HCT116 (cell line): ENCODE data around the gene ABHD17C. TPM values are rescaled to one million over a fixed set of nuclear protein-coding genes. Genes with fewer than 3 reads are reported as not detected.

ENCODE experiments used
- ATAC-seq: fragments of 200-7000 bp; cut with Tn5 transposase; 2 replicates; pipeline ENCODE4 v1.9.1; 2020; ENCODE audit warnings: mild to moderate bottlenecking, moderate library complexity
- BruUV-seq: library from RNA; stranded (reverse); fragments of 400-500 nt; replicated peaks from 2 replicates; lab custom pipeline; 2021; lab: Mats Ljungman, UMichigan
- CTCF ChIA-PET: fragments of 300-600 bp; sonication (Branson Sonifier 250); formaldehyde crosslinking; loops from one replicate; lab custom pipeline; 2021; ENCODE audit warnings: antibody characterized with exemption; lab: Charles Lee
- POLR2A ChIA-PET: fragments of 300-600, 350-600 bp; sonication (Branson Sonifier 250); formaldehyde crosslinking; loops from one replicate; lab custom pipeline; 2021; ENCODE audit warnings: antibody characterized with exemption; lab: Charles Lee
- RAD21 ChIA-PET, 2 experiments: fragments of 300-600 bp; sonication (Branson Sonifier 250); formaldehyde crosslinking; loops; one replicate each; lab custom pipeline; 2023; ENCODE audit warnings: low total read pairs in 2 of 2; ENCODE audit not compliant: uncharacterized antibody in 2 of 2, unreplicated experiment in 2 of 2, low non-redundant PET in 1 of 2; lab: Charles Lee
- DNase-seq: peaks from one replicate; pipeline ENCODE4 v3.0.0-alpha.2; 2010; ENCODE audit warnings: low read depth, low spot score
- H2AFZ ChIP-seq: fragments of 200-600 bp; shearing (Covaris generic), sonication (generic); 2 replicates; pipeline ENCODE4 v1.6.1; 2017; ENCODE audit warnings: low read depth, mixed run types, mixed read lengths, antibody characterized with exemption, low read length; ENCODE audit not compliant: poor library complexity, severe bottlenecking
- H3K27ac ChIP-seq: 2 replicates; pipeline ENCODE4 v1.5.1; 2012; ENCODE audit warnings: low read depth, low read length
- H3K27me3 ChIP-seq: fragments of 200-600 bp; sonication (generic); 2 replicates; pipeline ENCODE4 v1.6.1; 2016; ENCODE audit warnings: mixed run types, low read length, mixed read lengths; ENCODE audit not compliant: insufficient read depth
- H3K36me3 ChIP-seq, 2 experiments: fragments of 200-500 bp in 1 of 2; fragments of 200-600 bp in 1 of 2; sonication (Bioruptor generic) in 1 of 2; sonication (generic) in 1 of 2; 2 replicates each; pipeline versions ENCODE4 v1.5.1 to v1.6.1; 2014 to 2016; ENCODE audit warnings: low read length in 2 of 2, inconsistent platforms in 1 of 2, mixed read lengths in 1 of 2, mixed run types in 1 of 2; ENCODE audit not compliant: insufficient read depth in 2 of 2, control insufficient read depth in 1 of 2
- H3K4me1 ChIP-seq, 2 experiments: fragments of 200-600 bp in 1 of 2; sonication (generic) in 1 of 2; 2 replicates each; pipeline versions ENCODE4 v1.5.1 to v1.6.1; 2012 to 2017; ENCODE audit warnings: low read length in 2 of 2, inconsistent platforms in 1 of 2, mild to moderate bottlenecking in 1 of 2, mixed read lengths in 1 of 2, mixed run types in 1 of 2, moderate library complexity in 1 of 2; ENCODE audit not compliant: insufficient read depth in 2 of 2, control insufficient read depth in 1 of 2
- H3K4me2 ChIP-seq: fragments of 200-600 bp; sonication (generic); 2 replicates; pipeline ENCODE4 v1.6.1; 2017; ENCODE audit warnings: mixed run types, low read length, mixed read lengths
- H3K4me3 ChIP-seq, 2 experiments: fragments of 200-600 bp in 1 of 2; sonication (generic) in 1 of 2; replicated peaks in 1 of 2; 2 replicates each; pipeline ENCODE4 v1.5.1; 2011 to 2016; ENCODE audit warnings: low read length in 2 of 2, control low read depth in 1 of 2, low read depth in 1 of 2, mild to moderate bottlenecking in 1 of 2, mixed read lengths in 1 of 2, mixed run types in 1 of 2
- H3K79me2 ChIP-seq: fragments of 200-600 bp; sonication (generic); 2 replicates; pipeline ENCODE4 v1.6.1; 2017; ENCODE audit warnings: mild to moderate bottlenecking, mixed run types, low read length, moderate library complexity, mixed read lengths; ENCODE audit not compliant: insufficient read depth
- H3K9ac ChIP-seq: fragments of 200-600 bp; sonication (generic); 2 replicates; pipeline ENCODE4 v1.6.1; 2016; ENCODE audit warnings: low read length, mixed read lengths
- H3K9me2 ChIP-seq: fragments of 200-600 bp; sonication (generic), shearing (Covaris generic); 2 replicates; pipeline ENCODE4 v1.6.1; 2017; ENCODE audit warnings: mixed run types, mild to moderate bottlenecking, moderate library complexity; ENCODE audit not compliant: insufficient read depth
- H3K9me3 ChIP-seq, 2 experiments: fragments of 200-500 bp in 1 of 2; fragments of 200-600 bp in 1 of 2; sonication (Bioruptor generic) in 1 of 2; sonication (generic) in 1 of 2; 2 replicates each; pipeline ENCODE4 v1.6.1; 2014 to 2017; ENCODE audit warnings: low read length in 2 of 2, mixed read lengths in 2 of 2, inconsistent platforms in 1 of 2, low read depth in 1 of 2, mild to moderate bottlenecking in 1 of 2, mixed run types in 1 of 2, moderate library complexity in 1 of 2; ENCODE audit not compliant: control insufficient read depth in 1 of 2, insufficient read depth in 1 of 2
- H4K20me1 ChIP-seq: fragments of 200-600 bp; sonication (generic), shearing (Covaris generic); 2 replicates; pipeline ENCODE4 v1.6.1; 2017; ENCODE audit warnings: mixed run types, mild to moderate bottlenecking, moderate library complexity; ENCODE audit not compliant: insufficient read depth
- ATF3 ChIP-seq: IDR thresholded peaks from 2 replicates; pipeline ENCODE4 v1.6.1; 2012
- CBX3 ChIP-seq: IDR thresholded peaks from 2 replicates; pipeline ENCODE4 v1.6.1; 2012; ENCODE audit warnings: low read depth
- CEBPB ChIP-seq: IDR thresholded peaks from 2 replicates; pipeline ENCODE4 v1.6.1; 2012; ENCODE audit warnings: low read depth
- EGR1 ChIP-seq: IDR thresholded peaks from 2 replicates; pipeline ENCODE4 v1.6.1; 2012; ENCODE audit warnings: low read depth
- ELF1 ChIP-seq: IDR thresholded peaks from 2 replicates; pipeline ENCODE4 v1.6.1; 2012; ENCODE audit warnings: low read depth, borderline replicate concordance
- EZH2phosphoT487 ChIP-seq: fragments of 200-600 bp; IDR thresholded peaks from 2 replicates; pipeline ENCODE4 v1.6.1; 2018; ENCODE audit warnings: antibody characterized with exemption, borderline replicate concordance
- FOSL1 ChIP-seq: IDR thresholded peaks from 2 replicates; pipeline ENCODE4 v1.6.1; 2012; ENCODE audit warnings: low read depth
- JUND ChIP-seq: IDR thresholded peaks from 2 replicates; pipeline ENCODE4 v1.6.1; 2012
- RAD21 ChIP-seq: IDR thresholded peaks from 2 replicates; pipeline ENCODE4 v1.6.1; 2012; ENCODE audit warnings: low read depth, mild to moderate bottlenecking
- SIN3A ChIP-seq: IDR thresholded peaks from 2 replicates; pipeline ENCODE4 v1.6.1; 2012; ENCODE audit warnings: low read depth
- SP1 ChIP-seq: IDR thresholded peaks from 2 replicates; pipeline ENCODE4 v1.6.1; 2012; ENCODE audit warnings: low read depth
- SRF ChIP-seq: IDR thresholded peaks from 2 replicates; pipeline ENCODE4 v1.6.1; 2012; ENCODE audit warnings: low read depth
- YY1 ChIP-seq: IDR thresholded peaks from 2 replicates; pipeline ENCODE4 v1.6.1; 2011; ENCODE audit warnings: low read length, low read depth, moderate library complexity, mild to moderate bottlenecking; ENCODE audit not compliant: insufficient replicate concordance; ENCODE audit errors: extremely low read depth
- ZFX ChIP-seq: fragments of 450-650 bp; IDR thresholded peaks from 2 replicates; pipeline ENCODE4 v1.6.1; 2017
- ZNF274 ChIP-seq: fragments of 200-500 bp; sonication (Bioruptor generic); IDR thresholded peaks from 2 replicates; pipeline ENCODE4 v1.6.1; 2014; ENCODE audit warnings: mild to moderate bottlenecking, low read depth, low read length, inconsistent platforms
- intact Hi-C: fragments of 100-400 bp; cut with micrococcal nuclease; formaldehyde crosslinking; loops from 2 replicates; pipeline ENCODE4 v1.10.0; 2022
- total RNA-seq: library from RNA; stranded (reverse); gene quantifications from one replicate; pipeline ENCODE4 v1.2.1, GENCODE V29; 2021; ENCODE audit not compliant: unreplicated experiment
- TF ChIP-seq, protein P1 (sequence below): IDR thresholded peaks from 2 replicates; pipeline ENCODE4 v1.6.1; 2011; ENCODE audit warnings: mild to moderate bottlenecking, low read length, moderate library complexity; ENCODE audit not compliant: insufficient replicate concordance; ENCODE audit errors: extremely low read depth

ABHD17C gene
- total RNA-seq, 1 experiment from 2014 or later: 27.9 TPM

DNA sequence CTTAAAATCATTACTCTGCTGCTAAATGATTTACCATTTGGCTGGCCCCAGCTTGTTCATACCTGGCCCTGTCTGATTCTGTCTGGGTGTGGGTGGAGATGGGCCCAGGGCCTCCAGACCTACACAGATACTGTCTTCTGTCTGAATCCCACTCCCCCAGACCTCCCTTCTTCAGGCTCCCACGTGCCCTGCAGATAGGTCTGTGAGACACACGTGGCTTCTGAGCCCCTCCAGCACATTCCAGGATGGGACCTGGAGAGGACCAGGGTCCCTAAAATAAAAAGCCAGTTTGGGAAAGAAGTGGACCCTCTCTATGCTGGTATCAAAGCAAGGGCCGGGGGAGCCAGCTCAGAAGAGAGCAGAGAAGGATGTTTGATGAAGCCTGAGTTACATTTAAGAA is 69.4 kb downstream of the ABHD17C start:
- H3K36me3 ChIP-seq: no peaks in the 10 kb centered on the region
- H3K4me3 ChIP-seq: no peak overlapping the region
- BruUV-seq: no TSS peak
- no peak overlapping the region for H3K27ac ChIP-seq
- no peaks in the 10 kb centered on the region for H3K27me3 ChIP-seq
- DNase-seq (no peak), ATAC-seq (no peak)
- no peaks in the 10 kb centered on the region for H3K9me3 ChIP-seq
- no peak overlapping the region for H2AFZ ChIP-seq
- TF ChIP-seq EZH2phosphoT487 (no peak), CEBPB (no peak)
- no peak overlapping the region for H3K4me2 ChIP-seq
- ChIA-PET POLR2A (no interaction called here), CTCF (interaction anchor here (1.3 kb wide), 1 partner anchor 197 kb away, joined by 4 read pairs; no protein-coding TSS in a partner anchor), RAD21 (no interaction called here)
- no peaks in the 10 kb centered on the region for H3K79me2 ChIP-seq
- peaks cover 0 to 2% of the 10 kb centered on the region in 2 experiments; a peak in 1 of 4 replicates for H3K4me1 ChIP-seq
- H3K9ac ChIP-seq: no peak overlapping the region
- intact Hi-C loops: no loop called here
- H4K20me1 ChIP-seq: no peaks in the 10 kb centered on the region; the same call in 1 of the 2 replicates
- no peaks in the 10 kb centered on the region for H3K9me2 ChIP-seq

DNA sequence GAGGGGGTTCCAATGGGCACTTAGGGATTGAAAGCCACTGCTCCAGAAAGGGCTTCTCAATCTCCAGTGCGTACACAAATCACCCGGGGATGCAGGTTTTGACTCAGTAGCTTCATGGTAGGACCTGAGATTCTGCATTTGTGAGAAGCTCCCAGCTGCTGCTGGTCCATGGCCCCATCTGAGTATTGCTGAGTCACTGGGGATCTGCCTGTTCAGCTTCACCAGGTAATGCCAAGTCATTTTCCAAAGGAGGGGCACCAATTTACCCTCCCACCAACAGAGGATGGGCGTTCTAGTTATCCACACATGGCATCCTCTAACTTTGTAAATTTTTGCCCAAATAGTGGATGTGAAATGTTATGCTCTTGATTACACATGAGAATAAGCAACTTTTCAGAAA is 71.2 kb downstream of the ABHD17C start:
- H3K4me3 ChIP-seq: no peak overlapping the region
- TF ChIP-seq FOSL1 (no peak), CEBPB (no peak), ZNF274 (no peak), EGR1 (no peak), SP1 (no peak), RAD21 (no peak), JUND (no peak), ATF3 (no peak), YY1 (no peak), CBX3 (no peak), SRF (no peak), ZFX (no peak), SIN3A (no peak), ELF1 (no peak)
- TF ChIP-seq, protein P1, sequence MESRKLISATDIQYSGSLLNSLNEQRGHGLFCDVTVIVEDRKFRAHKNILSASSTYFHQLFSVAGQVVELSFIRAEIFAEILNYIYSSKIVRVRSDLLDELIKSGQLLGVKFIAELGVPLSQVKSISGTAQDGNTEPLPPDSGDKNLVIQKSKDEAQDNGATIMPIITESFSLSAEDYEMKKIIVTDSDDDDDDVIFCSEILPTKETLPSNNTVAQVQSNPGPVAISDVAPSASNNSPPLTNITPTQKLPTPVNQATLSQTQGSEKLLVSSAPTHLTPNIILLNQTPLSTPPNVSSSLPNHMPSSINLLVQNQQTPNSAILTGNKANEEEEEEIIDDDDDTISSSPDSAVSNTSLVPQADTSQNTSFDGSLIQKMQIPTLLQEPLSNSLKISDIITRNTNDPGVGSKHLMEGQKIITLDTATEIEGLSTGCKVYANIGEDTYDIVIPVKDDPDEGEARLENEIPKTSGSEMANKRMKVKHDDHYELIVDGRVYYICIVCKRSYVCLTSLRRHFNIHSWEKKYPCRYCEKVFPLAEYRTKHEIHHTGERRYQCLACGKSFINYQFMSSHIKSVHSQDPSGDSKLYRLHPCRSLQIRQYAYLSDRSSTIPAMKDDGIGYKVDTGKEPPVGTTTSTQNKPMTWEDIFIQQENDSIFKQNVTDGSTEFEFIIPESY: no peak
- DNase-seq (no peak), ATAC-seq (no peak)
- H3K9ac ChIP-seq: no peak overlapping the region
- H3K79me2 ChIP-seq: no peaks in the 10 kb centered on the region
- no peaks in the 10 kb centered on the region for H3K27me3 ChIP-seq
- H3K9me3 ChIP-seq: no peaks in the 10 kb centered on the region
- no peaks in the 10 kb centered on the region for H3K9me2 ChIP-seq
- ChIA-PET RAD21 (no interaction called here), POLR2A (no interaction called here), CTCF (interaction anchor here (1.0 kb wide), 1 partner anchor 10 kb away, joined by 3 read pairs; no protein-coding TSS in a partner anchor)
- no peak overlapping the region for H3K4me2 ChIP-seq
- peaks cover 0 to 7% of the 10 kb centered on the region in 2 experiments; a peak in 1 of 4 replicates for H3K4me1 ChIP-seq
- no TSS peak for BruUV-seq
- intact Hi-C loops: no loop called here
- no peak overlapping the region for H3K27ac ChIP-seq
- H2AFZ ChIP-seq: no peak overlapping the region
- H3K36me3 ChIP-seq: no peaks in the 10 kb centered on the region
- no peaks in the 10 kb centered on the region for H4K20me1 ChIP-seq
